ENCODE measurements around the gene TGFBR1.

The TGFBR1 gene

GRCh38 chr9:99138424-99139284 lies 33.7 kb downstream of the TGFBR1 start:
- no peak for DNase-seq

GRCh38 chr9:99139868-99140267 lies 35.0 kb downstream of the TGFBR1 start:
- no peak for DNase-seq

- DNase-seq, result peak in 2 of 3 experiments; percentile 20 to 68
Observed at GRCh38 chr9:99140685-99141314, 35.9 kb downstream of the TGFBR1 start.

GRCh38 chr9:99141849-99142248 lies 36.9 kb downstream of the TGFBR1 start:
- DNase-seq, result no peak

GRCh38 chr9:99142275-99142674 lies 37.4 kb downstream of the TGFBR1 start:
- DNase-seq, result no peak

GRCh38 chr9:99143655-99144054 lies 38.7 kb downstream of the TGFBR1 start:
- DNase-seq, result no peak

- no peak for DNase-seq
Observed at GRCh38 chr9:99144966-99145365, 40.1 kb downstream of the TGFBR1 start.

GRCh38 chr9:99146574-99146973 lies 41.7 kb downstream of the TGFBR1 start:
- DNase-seq, result no peak

- DNase-seq, result no peak
Observed at GRCh38 chr9:99147177-99147576, 42.3 kb downstream of the TGFBR1 start.

GRCh38 chr9:99150451-99151171 lies 45.7 kb downstream of the TGFBR1 start:
- DNase-seq, result no peak

GRCh38 chr9:99154356-99154755 lies 49.4 kb downstream of the TGFBR1 start:
- no peak for DNase-seq

- DNase-seq, result no peak
Observed at GRCh38 chr9:99155736-99156135, 50.8 kb downstream of the TGFBR1 start.

GRCh38 chr9:99158629-99159028 lies 53.7 kb downstream of the TGFBR1 start:
- no peak for DNase-seq

GRCh38 chr9:99160173-99160572 lies 55.3 kb downstream of the TGFBR1 start:
- no peak for DNase-seq

GRCh38 chr9:99162759-99163364 lies 57.9 kb downstream of the TGFBR1 start:
- peak; percentile 21 to 85 (median 32) for DNase-seq

GRCh38 chr9:99166149-99166548 lies 61.2 kb downstream of the TGFBR1 start:
- DNase-seq, result no peak

GRCh38 chr9:99167119-99167518 lies 62.2 kb downstream of the TGFBR1 start:
- no peak for DNase-seq

- no peak for DNase-seq
Observed at GRCh38 chr9:99167694-99168093, 62.8 kb downstream of the TGFBR1 start.

GRCh38 chr9:99169086-99169485 lies 64.2 kb downstream of the TGFBR1 start:
- DNase-seq, result peak in 2 of 3 experiments; percentile 47 to 66

- peak in 2 of 3 experiments; percentile 96 to 100 for DNase-seq
Observed at GRCh38 chr9:99169982-99170761, 65.3 kb downstream of the TGFBR1 start.

- DNase-seq, result no peak
Observed at GRCh38 chr9:99171225-99172123, 66.6 kb downstream of the TGFBR1 start.

Data from NCI-H1417 (cell line).